GM18499 (cell line): ENCODE measurements around the gene LSM6.

Source experiments
- ATAC-seq: cut with Tn5 transposase; IDR thresholded peaks from one replicate; pipeline ENCODE4 v1.9.1; 2021; ENCODE audit warnings: moderate number of reproducible peaks; ENCODE audit not compliant: insufficient read depth, unreplicated experiment

LSM6 gene

DNA sequence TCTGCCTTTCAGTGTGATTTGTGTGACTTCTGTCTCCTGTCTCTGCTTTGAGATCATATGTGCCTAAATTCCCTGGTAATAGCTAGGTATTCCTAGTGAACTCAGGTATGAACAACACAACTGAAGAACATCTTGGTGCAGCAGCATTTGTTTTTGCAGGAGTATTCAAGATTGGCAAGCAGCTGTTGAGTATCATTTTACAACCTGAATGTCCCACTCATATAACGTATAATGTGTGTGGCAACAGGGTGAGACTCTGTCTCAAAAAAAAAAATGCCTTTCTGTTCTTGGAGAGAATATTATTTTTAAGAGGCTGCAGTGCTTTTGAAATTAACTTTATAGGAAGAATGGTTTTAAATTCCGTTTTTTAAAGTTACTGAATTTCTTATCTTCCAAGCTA, 7.7 kb downstream of the LSM6 start:
- no peak for ATAC-seq

DNA sequence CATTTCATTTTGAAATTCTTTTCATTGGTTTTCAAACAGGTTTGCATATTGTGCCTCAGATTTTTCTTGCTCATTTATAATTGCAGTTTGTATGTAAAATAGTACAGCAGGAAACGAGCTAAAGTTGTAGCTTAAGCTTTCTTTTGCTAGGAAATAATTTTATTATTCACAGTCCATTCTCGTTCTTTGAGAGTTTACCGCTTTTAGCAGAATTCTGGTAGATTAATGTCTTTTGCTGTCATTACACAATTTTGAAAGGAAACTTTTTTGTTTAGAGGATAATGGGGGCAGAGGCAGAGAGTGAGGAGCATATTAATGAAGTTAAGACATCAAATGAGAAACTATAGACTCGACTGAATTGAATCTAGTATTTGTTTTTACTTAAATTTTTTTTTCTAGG, 10.5 kb downstream of the LSM6 start:
- ATAC-seq = no peak

DNA sequence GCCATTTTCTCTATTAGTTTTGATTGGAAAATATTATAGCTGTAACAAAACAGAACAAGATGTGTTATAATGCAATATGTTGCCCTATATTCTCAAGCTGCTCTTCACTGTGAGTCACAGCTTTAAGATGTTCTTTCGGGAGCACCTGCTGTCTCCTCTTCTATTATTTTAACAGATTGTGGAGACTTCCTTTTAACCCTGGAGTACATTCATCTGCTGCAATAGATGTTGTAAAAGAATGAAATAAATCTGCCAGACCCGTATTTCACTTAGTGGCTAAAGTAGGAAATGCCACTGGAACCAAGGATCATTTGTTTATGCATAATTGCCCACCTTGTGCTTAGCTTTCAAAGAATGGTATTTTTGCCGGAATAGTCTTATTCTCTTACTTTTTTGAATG, 11.1 kb downstream of the LSM6 start:
- ATAC-seq = no peak

GRCh38 chr4:146190456-146190855, 14.9 kb downstream of the LSM6 start:
- no peak for ATAC-seq

GRCh38 chr4:146191766-146192458, 16.4 kb downstream of the LSM6 start:
- no peak for ATAC-seq

DNA sequence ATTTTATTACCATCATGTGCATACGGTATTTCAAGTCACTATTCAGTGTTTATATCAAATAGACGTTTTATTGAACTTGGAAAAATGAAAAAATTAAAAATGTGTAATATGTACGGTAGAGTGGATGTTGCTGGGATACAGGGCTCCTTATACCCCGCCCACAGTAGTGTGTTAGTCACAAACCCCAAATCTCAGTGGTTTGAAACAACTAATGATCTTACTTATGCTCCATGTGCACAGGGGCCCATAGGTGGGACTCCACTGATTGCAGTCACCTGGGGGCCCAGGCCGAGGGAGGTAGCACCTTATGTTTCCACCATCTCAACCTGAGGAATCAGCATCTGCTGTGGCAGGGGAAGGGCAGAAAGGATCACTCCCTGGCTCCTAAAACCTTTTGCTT, 18.1 kb downstream of the LSM6 start:
- no peak for ATAC-seq

DNA sequence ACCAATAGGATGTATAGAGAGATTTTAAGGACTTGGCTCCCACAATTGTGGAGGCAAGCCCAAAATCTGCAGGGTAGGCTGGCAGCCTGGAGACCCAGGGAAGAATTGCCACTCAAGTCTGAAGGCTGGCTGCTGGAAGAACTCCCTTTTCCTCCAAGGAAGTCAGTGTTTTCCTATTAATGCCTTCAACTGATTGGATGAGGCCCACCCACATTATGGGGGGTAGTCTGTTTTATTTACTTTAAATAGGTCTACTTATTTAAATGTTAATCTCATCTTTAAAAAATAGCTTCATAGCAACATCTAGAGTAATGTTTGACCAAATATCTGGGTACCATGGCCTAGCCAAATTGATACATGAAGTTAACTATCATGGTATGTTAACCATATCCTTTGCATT, 18.7 kb downstream of the LSM6 start:
- ATAC-seq = no peak

- ATAC-seq = no peak
Observed at GRCh38 chr4:146202665-146203064, 27.1 kb downstream of the LSM6 start.

- no peak for ATAC-seq
Observed at GRCh38 chr4:146207410-146207809, 31.9 kb downstream of the LSM6 start.

DNA sequence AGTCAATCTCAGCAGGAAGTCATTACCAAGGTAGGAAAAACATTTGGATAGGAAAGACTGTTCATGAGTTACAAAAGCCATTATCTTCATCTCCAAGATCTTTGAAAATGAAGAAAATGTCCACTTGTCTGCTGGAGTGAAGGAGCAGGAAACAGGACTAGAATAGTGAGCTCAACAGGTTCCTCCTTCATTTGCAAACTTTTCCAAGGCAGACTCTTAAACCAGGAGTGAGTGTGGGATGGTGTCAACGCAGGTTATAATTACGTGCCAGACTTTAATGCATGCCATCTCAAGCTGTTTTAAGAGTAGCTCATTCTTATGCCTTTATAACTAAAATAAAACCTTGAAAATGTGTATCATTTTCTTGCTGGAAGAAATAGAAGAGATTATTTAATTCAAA, 35.4 kb downstream of the LSM6 start:
- no peak for ATAC-seq

- no peak for ATAC-seq
Observed at GRCh38 chr4:146211440-146211839, 35.9 kb downstream of the LSM6 start.

DNA sequence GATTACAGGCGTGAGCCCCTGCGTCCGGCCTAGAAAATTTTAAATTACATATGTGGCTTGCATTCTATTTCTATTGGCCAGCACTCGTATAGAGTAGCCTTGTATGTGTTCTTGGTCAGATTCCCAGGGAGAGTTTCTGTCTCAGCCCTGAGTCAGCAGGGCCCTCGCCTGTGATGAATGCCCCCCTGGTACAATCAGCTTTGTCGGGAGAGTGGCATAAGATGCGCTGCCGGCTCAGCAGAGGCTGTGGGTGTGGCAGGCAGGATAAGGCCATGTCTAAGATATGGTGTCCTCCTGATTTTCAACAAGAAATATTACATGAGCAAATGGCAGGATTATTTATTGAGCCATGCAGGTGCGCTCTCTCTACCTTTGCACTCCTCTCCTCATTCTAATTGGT, 37.3 kb downstream of the LSM6 start:
- ATAC-seq = no peak

DNA sequence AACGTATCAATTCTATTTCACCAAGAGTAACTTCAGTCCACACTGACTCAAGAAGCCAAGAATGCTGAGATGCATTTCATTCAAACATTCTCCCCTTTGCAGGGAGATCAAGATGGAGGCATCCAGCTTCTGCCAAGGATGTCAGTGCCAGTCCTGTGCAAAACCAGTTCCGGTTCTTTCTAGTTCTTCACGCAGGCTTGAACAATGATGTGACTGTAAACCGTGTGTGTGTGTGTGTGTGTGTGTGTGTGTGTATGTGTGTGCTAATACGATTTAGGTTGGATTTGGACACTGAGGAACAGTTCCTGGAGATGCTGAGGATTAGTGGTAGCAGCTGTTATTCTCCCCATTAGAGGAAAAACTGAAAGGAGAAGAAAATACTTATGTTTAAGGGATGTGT, 38.7 kb downstream of the LSM6 start, which contains the start of gene REELD1:
Gene REELD1 (plus strand): TSS at position 301 of the 400 bp plus-strand sequence. CDS start 2,415 bp downstream, outside the sequence.
- no peak for ATAC-seq

DNA sequence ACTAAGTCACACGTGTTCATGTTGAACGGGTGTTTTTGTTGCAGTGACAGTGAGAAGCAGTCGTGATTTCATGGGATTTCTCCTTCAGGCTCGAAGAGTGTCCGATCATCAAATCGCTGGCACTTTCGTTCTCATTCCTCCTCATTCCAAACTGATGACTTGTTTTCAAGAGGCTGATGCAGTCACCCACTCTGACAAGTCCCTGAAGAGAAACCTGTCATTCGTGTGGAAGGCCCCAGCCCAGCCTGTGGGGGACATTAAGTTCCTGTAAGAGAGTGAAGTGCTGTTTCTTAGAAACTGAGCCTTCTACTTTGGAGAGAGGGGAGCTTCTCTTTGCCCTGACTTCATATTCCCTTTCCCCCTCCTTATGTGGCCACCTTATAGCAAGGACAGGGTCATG, 46.8 kb downstream of the LSM6 start:
- ATAC-seq = no peak

GRCh38 chr4:146224326-146224966, 48.9 kb downstream of the LSM6 start:
- ATAC-seq = no peak

DNA sequence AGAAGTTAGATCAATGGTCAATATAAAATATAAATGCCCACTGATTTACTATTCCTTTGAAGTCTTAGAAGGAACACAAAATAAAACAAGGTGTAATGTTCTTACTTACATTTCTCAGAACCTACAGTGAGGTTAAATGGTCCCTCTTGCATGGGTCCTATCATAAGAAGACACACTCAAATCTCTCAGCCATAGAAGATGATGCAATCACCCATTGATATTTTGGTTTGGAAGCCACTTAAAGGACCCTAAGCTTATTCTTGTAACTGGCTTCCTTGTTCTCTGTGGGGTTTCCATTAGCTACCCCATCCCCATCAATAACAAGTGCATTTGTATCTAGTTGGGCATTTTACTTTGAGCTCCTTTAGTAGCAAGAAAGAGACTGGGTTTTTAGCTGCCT, 53.9 kb downstream of the LSM6 start:
- no peak for ATAC-seq

DNA sequence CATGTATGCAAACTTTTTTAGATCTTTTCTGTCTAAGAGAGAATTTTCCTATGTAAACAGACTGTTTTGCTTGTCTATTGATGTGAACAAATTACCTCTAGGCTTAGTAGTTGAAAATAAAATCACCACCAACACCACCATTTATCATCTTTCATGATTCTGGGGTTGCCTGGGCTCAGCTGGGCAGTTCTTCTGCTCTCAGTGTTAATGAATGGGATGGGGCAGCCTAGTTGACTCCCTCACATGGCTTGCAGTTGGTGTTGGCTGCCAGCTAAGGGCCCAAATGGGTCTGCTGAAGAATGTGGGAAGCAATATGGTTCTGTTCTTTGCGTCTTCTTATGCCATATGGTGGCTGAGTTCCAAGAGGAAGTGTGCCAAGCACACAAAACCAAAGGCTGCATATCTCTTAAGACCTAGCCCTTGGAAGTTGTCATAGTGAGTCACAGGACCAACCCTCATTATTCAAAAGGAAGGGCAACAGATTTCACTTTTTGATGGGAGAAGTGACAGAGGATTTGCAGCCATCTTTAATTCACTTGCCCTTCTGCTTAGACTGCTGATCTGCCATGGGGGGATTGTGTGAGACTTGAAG, 56.7 kb downstream of the LSM6 start:
- ATAC-seq = no peak

- ATAC-seq = no peak
Observed at GRCh38 chr4:146235654-146236177, 60.2 kb downstream of the LSM6 start.

DNA sequence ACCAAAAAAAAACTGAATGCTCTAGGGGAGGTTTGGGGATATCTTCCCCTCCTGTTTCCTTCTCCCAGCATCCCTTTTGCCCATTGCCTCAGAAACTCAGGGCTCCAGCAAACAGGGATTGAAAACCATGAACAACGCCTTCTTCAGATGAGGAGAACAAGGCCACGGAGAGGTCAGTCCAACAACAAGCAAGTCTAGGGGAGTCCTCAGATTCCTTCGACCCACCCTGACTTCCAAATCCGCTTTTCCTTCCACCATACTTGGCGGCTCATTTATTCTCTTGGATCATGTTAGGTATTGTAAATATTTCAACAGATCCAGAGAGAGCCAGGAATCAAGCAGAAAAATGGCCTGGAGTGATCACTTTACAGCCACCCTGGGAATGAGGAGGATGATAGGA, 60.7 kb downstream of the LSM6 start:
- no peak for ATAC-seq

DNA sequence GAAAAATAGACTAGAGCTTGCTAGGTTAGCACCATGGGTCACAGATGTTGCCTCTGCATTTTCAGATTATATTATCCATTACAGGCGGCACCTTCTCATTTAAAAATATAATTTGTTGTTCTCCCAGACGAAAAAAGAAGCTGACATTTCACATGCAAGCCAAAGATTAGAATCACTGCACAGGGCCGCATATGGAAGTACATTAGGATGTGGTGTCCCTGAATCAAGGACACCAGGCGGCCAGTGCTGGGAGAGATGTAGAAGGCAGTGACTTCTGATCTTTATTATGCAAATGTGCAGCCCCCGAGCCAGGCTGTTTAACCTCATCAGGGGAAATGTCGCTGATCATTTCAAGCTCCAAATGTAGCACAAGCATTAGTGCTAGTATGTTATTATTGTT, 61.6 kb downstream of the LSM6 start:
- ATAC-seq = no peak

- no peak for ATAC-seq
Observed at GRCh38 chr4:146238107-146238506, 62.6 kb downstream of the LSM6 start.
